Right lung (tissue), 5 donors: ENCODE measurements around the gene ERBB4. TPM values are rescaled to one million over a fixed set of nuclear protein-coding genes. Genes with fewer than 3 reads are reported as not detected.
"Not testable (repeated sequence)": the region's sequence is repeated elsewhere in the genome, so short reads cannot be mapped to it uniquely, and the experiment has no call there.

ENCODE experiments used
- DNase-seq, 2 donors: peaks; one replicate each; pipeline ENCODE4 v3.0.0-alpha.2; 2013
- polyA plus RNA-seq, 5 donors: library from polyadenylated mRNA; unstranded; fragments of 120-200 nt; gene quantifications; one replicate each; pipeline versions ENCODE4 v1.2.1 to v1.2.3, GENCODE V29; 2013; ENCODE audit warnings: inconsistent platforms in 1 of 5, low replicate concordance in 1 of 5; ENCODE audit not compliant: insufficient read length in 5 of 5, insufficient read depth in 1 of 5

The ERBB4 gene
- polyA plus RNA-seq, 5 donors = 0.90 to 1.9 (median 1.2) TPM

GRCh38 chr2:212299943-212300342 lies 238.7 kb downstream of the ERBB4 start:
- no peak for DNase-seq

- no peak for DNase-seq
Measured at GRCh38 chr2:212299333-212299732, 239.3 kb downstream of the ERBB4 start.

DNA sequence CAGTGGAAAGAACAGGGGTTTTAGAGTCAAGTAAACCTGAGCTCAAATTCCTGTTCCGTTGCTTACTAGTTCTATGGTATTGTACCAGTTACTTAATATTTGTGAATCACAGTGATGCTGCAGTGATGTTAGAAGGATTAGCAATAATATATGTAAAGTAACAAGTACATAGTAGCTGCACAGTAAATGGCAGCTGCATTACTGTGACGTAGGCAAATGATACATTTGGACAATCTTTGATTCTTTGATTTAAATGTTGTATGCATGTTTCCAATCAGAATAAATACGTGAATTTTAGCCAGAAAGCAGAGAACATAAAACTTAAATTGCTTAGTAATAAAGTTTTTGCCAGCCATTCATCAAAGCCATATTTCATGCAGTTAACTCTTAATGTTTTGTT lies 243.0 kb downstream of the ERBB4 start:
- DNase-seq = no peak

DNA sequence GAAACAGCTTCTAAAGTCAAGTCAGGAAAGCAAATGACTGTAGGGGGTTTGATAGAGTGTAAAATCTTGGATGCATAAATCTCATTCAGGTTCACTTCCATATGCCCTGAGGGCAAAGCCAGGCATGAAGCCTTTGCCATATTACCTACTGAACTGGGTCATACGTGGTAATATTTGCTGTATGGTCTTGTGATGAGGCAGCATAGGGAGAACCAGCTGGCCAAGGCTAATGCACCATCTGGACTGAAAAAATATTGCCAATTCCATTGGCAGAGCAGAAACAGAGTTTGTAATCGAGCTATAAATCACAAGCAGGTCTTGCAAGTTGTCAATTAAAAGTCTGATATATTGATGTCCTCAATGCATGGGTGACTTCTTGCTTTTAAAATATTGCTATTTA lies 243.8 kb downstream of the ERBB4 start:
- no peak for DNase-seq

DNA sequence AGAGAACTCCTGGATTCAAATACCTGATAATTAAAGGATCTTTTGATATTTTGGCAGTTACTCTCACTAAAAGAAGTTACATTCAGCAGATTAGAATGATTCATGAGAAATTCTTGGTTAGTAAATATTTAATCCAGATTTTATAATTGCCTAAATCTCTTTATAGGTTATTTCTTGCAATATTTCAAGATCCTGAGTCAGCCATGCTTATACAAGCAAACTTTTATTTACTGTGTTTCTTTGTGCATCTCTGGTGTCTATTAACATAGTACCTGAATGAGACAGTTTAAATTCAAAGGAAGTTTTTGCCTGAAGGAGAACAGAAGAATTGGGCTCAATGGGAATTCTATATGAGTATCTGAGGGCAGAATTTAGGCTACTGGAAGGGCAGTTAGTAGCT lies 249.3 kb downstream of the ERBB4 start:
- DNase-seq = no peak

DNA sequence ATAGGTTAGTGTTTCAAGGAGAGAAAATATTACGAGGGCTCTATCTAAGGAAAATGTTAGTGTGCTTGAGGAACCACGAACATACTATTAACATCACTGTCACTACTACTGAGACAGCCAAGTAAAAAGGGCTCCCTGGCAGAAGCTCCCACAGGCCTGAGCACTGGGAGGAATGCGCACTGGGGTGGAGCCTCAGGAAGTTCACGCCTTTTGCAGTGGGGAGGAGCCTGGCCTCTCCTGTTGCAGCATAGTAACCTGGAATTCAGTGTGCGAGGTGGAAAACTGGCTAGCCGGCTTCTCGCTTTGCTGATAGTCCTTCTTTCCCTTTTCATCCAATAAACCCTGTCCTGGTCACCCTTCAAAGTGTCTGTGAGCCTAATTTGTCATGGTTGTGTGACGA lies 250.3 kb downstream of the ERBB4 start:
- no peak for DNase-seq

- no peak for DNase-seq
Measured at GRCh38 chr2:212284166-212284565, 254.4 kb downstream of the ERBB4 start.

DNA sequence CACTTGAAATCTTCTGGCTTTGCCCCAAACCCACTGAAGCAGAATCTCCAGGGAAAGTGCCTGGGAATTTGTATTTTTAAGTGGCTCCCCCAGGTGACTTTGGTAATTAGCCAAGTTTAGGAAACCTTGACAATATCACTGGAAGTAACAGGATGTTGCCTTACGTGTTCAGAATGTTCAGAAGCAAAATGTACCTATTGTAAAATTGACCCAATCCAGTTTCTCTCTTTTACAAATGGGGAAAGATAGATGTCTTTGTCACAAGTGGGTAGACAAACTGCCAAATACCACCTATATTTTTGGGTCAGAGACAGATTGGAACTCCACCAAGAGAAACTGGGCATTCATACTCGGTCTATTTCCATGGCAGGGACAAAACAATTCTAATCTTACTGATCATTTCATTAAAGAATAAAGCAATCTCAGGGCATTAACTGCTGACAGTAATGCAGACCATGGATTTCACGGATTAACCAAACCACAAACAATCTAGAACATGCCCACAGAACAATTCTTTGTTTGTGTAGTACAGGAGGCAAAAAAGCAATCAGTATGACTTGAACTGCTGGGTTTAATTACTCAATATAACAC lies 255.8 kb downstream of the ERBB4 start:
- DNase-seq = no peak

DNA sequence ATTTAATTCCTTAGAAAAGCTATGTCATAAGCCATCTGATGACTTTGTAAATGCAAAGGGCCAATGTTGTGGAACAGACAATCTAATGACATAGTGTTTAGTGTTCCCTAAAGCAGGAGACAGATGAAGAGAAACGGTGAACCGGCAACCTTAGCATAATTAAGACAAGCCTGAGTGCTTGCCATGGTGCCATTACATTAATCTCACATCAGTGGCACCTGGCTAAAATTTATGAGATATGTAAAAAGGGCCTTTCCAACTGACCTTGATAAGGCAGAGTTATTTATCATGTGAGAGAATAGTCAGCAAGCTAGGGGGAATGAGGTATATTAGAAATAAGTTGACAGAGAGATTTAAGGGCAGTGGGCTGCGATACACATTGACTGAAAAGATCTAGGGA lies 261.8 kb downstream of the ERBB4 start:
- no peak for DNase-seq

- DNase-seq = no peak
Measured at GRCh38 chr2:212274215-212274614, 264.4 kb downstream of the ERBB4 start.

DNA sequence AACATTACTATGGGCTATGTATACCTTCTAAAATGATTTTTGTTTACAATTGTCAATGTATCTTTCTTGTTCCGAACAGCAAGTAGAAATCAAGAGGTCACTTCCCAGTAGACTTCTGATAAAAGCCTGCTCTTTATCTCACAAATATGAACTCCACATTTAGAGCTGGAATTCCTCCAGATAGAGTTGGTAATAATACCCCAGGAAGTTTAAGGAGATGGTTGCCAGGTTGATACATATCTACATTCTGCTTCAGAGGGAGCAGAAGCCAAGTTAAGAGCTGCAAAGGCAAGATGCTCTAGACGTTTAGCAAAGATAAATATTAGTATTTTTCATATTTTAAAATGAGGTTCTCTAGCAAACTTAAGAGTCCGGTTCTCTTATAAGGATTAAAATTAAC lies 267.0 kb downstream of the ERBB4 start:
- no peak for DNase-seq

DNA sequence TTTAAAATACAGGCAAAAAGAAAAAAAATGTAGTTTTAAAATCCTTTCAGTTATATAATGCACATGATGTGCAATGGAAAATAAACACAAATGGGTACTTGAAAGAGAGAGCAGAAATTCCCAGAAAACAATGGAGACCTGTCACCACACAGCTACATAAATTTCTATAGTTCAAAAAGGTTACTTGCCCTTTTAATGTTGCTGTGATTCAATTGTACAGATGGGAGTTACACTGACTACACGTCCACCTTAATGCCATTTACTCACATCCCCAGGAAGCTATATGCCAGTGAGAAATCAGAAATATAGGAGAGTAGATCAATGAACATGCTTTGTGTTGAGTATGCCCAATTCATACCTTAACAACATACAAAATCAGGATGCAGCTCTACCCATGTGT lies 269.6 kb downstream of the ERBB4 start:
- no peak for DNase-seq

DNA sequence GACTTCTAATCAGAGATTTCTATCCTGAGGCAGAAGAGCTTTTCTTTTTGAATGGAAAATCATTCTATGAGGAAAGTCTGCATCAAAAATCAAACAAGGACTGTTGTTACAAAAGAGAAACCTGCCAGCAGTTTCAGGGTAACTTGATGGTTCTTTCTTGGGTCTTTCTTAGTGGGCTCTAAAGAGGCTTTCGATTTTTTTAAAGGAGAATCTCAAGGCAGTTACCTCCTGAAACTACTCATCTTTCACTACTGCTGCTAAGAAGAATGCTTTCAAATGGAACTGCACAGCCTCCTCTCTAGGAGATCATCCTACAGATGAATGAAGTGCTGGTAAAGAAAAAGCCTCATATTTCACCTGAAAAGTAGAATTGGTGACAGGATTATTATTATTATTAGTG lies 272.3 kb downstream of the ERBB4 start:
- DNase-seq = no peak

DNA sequence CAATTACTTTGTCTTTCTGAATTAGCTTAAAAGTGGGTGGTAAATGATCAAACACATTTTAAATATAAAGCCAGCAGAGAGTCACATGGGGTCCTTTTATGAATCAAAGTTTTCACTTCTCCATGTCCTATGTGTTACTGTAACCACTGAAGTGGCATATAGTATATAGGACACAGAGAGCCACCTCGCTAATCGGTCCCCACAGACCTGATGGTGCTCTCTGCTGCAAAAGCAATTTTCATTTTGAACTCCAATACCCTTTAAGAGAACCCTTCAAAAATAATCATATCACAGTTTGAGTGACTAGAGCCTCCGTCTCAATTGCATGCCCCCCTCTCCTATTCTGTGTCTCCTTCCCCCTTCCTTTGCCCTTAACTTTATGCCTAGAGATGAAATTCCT lies 272.8 kb downstream of the ERBB4 start:
- DNase-seq = no peak

DNA sequence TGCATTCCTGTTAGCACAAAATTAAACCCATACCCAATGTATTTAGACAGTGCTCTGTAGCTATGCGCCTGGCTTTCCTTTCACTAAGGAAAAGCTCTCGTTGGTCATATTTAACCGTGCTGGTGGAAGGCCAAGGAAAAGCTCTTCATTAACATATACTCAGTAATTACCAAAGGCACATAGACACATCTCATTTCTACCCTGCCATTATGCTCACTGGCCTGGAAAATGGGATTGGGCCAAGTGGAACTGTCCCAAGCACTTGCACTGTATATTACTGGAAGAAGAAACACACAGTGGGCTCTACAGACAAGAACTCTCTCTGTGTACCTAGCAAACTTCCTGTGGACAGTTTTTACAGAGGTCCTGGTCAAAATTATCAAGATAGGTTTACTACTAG lies 274.4 kb downstream of the ERBB4 start:
- no peak for DNase-seq

DNA sequence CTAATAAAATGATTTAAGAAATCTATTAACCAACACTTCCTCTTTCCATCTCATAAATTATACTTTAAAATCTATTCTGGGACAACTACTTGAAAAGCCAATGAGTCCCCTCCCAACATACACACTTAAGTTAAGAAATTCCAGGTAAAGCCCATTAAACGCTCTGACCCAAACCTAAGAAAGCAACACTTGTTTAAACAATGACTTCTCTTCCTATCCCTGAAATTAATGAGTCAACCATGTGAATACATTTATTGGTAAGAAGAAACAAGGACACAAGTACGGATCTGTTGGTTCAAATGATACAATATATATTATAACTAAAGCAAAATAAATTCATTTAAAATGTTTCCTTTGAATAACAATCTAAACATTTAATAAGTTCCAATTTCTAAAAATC lies 279.4 kb downstream of the ERBB4 start:
- DNase-seq = no peak

- DNase-seq = no peak
Measured at GRCh38 chr2:212254339-212254738, 284.3 kb downstream of the ERBB4 start.

GRCh38 chr2:212249451-212249850 lies 289.2 kb downstream of the ERBB4 start:
- DNase-seq = no peak

GRCh38 chr2:212245880-212246279 lies 292.7 kb downstream of the ERBB4 start:
- DNase-seq = no peak

DNA sequence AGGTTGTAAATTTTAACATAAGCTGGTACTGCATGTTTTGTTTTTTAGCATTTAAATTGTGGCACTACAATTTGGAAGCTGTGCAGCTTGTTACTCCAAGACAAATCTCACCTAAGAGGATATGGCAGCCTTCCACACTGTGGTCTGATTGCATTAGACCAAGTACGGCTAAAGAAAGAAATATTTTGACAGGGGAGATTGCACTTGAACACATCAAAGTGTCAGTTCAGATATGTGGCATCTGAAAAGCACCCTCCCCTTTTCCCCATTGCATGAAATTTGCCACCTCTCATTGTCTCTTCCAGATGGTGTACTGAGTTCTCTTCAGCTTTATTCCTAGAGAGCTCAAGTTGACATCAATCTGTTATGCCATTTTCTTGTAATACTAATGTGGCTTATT lies 295.9 kb downstream of the ERBB4 start:
- DNase-seq = no peak

DNA sequence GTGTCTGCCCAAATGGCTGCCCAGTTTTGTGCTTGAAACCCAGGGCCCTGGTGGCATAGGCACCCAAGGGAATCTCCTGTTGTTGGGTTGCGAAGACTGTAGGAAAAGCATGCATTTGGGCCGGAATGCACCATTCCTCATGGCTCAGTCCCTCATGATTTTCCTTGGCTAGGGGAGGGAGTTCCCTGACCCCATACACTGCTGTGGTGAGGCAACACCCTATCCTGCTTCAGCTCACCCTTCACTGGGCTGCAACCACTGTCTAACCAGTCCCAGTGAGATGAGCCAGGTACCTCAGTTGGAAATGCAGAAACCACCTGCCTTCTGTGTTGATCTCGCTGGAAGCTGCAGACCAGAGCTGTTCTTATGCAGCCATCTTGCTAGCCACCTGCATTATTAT lies 300.4 kb downstream of the ERBB4 start:
- DNase-seq = not testable (repeated sequence)

DNA sequence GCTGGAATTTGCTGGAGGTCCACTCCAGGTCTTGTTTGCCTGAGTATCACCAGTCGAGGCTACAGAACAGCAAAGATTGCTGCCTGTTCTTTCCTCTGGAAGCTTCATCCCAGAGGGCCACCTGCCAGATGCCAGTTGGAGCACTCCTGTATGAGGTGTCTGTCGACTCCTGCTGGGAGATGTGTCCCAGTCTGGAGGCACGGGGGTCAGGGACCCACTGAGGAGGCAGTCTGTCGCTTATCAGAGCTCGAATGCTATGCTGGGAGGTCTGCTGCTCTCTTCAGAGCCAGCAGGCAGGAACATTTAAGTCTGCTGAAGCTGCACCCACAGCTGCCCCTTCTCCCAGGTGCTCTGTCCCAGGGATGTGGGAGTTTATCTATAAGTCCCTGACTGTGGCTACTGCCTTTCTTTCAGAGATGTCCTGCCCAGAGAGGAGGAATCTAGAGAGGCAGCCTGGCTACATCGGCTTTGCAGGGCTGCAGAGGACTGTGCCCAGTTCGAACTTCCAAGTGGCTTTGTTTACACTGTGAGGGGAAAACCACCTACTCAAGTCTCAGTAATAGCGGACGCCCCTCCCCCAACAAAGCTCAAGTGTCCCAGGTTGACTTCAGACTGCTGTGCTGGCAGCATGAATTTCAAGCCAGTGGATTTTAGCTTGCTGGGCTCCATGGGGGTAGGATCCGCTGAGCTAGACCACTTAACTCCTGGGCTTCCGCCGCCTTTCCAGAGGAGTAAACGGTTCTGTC lies 301.1 kb downstream of the ERBB4 start:
- DNase-seq = peak in 1 of 2 donors; percentile 11

DNA sequence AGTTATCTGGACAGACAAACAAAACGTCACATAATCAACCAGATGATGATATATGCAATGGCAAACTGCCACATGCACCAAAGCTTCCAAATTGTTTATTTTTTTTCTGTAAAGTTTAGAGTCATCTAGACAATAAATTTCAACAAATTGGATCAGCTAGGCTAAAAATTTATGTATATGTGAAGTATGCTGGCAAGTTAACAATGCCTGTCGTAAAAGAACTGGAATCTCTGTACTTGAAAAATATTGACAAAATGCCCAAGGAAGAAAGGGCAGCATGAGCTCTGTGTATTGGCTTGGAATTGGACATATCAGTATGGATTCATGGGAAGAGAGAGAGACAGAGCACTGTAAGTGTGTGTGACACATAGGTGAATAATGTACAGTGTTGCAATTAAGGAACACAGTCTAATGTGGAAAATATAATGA lies 309.8 kb downstream of the ERBB4 start:
- DNase-seq = no peak

DNA sequence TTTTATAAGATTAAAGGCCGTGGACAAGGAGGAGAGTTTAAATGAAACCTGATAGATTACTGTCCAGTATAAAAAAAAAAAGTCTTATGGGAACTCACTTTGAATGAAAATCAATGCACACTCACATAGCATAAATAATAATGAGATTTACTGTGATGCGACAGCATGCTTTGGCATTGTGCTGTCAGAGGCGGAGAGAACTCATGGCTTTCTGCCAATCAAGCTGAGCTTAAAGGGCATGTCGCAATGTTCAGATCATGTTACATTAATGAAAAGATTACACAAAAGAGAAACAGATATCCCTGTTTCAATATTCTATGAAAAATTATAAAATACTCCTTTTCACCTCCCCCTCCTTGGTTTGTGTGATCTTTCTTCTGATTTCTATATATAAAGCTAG lies 310.8 kb downstream of the ERBB4 start:
- DNase-seq = peak; percentile 74
